ENCODE measurements around the gene RARRES2. TPM values are rescaled to one million over a fixed set of nuclear protein-coding genes. Genes with fewer than 3 reads are reported as not detected.

RARRES2 gene
- total RNA-seq, 1 donor from 2014 or later, result 210 TPM

DNA sequence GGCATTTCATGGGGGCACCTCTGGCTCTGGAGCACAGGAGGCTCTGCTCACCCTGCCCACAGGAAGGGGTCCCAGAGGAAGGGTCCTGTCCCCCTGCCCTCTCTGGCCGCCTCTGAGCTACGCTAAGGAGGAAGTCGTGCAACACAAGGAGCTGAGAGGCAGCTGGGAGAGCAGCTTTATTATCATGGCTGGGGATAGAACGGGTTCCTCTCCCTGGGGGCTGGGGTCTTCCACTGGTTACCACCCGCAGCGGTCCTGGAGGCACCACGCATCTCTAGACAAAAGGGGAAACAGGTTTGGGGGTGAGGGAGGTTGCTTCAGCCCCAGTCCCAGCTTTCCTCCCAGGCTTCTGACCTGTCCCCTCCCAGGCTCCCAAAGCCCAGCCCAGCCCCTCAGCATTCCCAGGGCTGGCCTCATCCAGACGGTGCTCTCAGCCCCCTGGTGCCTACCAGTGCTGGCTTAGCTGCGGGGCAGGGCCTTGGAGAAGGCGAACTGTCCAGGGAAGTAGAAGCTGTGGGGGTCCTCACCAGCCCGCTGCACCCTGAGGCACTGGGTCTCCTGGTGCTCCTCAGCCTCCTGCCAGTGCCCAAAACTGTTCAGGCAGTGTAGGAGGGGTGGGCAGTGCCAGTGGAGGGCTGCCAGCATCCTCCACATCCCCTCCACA, 3.1 kb downstream of the RARRES2 start:
- DNase-seq (ENCODE audit: low spot score), result peak; percentile 76

GRCh38 chr7:150337659-150338081, 3.8 kb downstream of the RARRES2 start:
- DNase-seq (ENCODE audit: low spot score), result peak; percentile 78

- peak; percentile 82 for DNase-seq (ENCODE audit: low spot score)
Measured at GRCh38 chr7:150337179-150337578, 4.2 kb downstream of the RARRES2 start.

- DNase-seq (ENCODE audit: low spot score), result no peak
Measured at GRCh38 chr7:150336746-150337145, 4.7 kb downstream of the RARRES2 start.

GRCh38 chr7:150335774-150336112, 5.7 kb downstream of the RARRES2 start:
- DNase-seq (ENCODE audit: low spot score), result no peak

DNA sequence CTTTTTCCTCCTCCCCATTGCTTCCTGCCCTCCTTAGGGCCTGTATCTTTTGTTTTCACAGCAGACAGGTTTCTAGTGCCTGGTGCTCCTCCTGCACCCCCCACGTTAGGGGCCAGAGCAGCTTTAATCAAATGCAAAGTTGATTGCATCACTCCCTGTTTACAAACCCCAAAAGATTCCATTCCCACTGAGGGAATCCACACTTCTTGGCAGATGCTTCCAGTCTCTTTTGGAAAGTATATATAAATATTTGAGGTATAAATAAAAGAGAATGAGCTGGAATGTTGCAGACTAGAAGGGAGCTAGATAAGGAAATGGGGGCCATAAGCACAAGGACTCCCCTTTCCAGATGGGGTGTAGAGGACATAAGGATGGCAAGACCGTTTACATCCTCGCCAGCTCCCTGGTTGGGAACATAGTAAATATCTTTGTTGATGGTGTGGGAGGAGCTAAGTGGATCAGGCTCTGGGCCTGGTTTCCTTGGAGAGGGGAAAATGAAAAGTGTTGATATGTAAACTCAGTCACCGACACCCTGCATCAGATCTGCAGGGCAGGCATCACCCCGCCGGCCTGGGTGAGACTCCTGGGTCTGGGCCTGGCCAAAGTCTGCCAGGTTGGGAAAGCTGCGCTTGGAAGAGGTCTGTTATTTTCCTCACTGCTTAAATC, 6.2 kb downstream of the RARRES2 start:
- DNase-seq (ENCODE audit: low spot score), result peak; percentile 51

DNA sequence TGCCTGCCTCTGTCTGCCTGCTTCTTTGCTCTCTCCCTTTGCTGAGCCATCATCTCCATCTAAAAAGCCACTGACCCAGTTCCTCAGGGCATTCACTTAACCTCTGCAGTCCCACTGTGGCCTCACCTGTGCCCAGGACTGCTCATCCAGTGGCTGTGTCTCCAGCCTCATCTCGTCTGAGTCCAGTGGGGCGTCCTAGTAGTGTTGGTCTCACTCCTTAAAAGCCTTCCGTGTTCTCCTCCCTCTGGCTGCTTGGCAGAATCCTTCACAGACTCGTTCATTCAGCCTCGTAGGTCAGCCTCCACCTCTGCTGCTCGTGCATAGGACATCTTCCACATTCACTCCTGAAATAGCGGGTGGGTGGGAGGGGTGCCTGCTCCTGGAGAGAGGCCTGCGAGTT, 7.3 kb downstream of the RARRES2 start:
- DNase-seq (ENCODE audit: low spot score), result peak; percentile 62

DNA sequence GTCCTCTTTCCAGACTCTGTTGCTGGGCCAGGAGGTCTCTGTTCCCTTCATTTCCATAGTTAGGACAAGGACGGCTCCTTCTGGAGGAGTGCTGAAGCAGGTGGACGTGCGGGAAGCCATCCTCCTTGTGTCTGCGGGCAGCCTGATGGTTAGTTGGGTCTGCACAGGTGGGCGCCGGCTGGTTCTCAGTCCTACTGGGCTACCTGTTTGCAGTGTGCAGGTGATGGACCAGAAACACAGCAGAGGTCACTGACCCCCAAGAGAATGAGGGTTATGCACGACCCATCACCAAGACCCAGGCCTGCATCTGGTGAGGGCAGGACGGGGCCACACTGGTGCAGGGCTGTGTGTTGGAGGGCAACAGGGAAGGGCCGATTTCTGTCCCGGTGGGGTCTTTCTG, 7.8 kb downstream of the RARRES2 start:
- peak; percentile 65 for DNase-seq (ENCODE audit: low spot score)

DNA sequence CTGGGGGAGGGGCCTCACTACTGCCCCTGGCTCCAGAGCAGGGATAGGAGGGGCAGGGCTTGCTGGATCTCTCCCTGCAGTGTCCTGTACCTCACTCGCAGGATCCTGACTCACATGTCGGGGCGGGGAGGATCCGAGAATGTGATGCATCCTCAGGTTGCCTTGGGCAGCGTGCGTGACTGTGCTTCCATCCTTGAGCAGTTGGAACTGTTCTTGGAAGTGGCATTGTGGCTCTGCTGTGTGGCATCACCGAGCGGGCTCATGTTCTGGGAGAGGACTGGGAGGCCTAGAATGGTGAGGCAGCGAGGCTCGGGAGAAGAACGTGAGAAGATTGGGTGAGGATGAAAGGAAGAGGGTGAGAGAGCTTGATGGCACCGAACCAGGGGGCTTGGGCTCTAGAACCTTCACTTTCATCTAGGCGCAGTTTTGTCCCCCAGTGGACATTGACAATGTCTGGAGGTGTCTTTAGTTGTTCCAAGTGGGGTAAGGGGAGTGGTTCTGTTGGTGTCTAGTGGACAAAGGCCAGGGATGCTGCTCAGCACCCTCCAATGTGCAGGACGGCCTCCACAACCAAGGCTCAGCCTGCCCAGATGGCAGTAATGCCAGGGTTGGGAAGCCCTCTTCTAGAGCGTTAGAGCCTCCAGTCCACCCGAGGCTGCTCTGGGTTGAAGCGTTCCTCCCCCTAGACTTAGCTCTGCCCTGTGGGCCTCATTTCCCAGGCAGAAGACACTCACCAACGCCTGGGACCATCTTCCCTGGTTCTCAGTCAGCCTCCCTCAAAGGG, 8.4 kb downstream of the RARRES2 start:
- peak; percentile 87 for DNase-seq (ENCODE audit: low spot score)

- DNase-seq (ENCODE audit: low spot score), result no peak
Measured at GRCh38 chr7:150330211-150330885, 11.1 kb downstream of the RARRES2 start.

DNA sequence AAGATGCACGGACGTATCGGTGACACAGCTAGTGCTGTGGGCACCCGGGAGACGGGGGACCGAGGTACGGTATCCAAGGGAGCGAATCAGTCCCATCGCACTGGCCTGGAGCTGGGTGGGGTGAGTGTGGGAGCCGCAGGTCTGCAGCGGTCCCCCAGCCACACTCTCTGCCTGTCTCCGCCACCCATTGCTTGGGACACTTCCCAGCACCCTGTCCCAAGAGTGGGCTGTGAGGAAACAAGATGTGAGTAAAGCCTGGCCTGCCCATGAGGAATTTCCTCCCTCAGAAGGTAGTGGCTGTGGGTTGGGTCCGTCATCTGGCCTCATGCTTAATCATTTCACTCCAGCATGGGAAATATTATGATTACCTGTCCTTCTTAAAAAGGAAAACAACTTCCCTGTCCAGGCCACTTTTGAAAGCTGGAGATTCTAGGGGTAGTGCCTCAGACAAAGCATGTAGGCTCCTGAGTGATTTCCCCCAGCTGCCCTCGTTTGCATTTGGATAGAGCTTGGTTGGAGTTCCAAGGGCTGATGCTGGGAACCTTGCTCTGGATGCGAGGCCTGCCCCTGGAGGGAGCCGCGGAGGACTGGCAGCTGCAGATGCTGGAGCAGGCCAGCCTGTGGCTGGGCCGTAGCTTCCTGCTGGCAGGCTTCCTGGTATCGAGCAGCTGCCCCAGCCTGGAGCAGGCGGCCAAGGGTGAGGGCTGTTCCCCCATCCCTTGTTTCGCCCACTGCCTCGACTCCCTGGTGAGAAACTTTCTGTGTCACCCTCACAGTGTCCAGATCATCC, 11.9 kb downstream of the RARRES2 start:
- no peak for DNase-seq (ENCODE audit: low spot score)

- DNase-seq (ENCODE audit: low spot score), result peak; percentile 26
Measured at GRCh38 chr7:150327308-150327707, 14.1 kb downstream of the RARRES2 start.

GRCh38 chr7:150326657-150327268, 14.7 kb downstream of the RARRES2 start:
- peak; percentile 47 for DNase-seq (ENCODE audit: low spot score)

- peak; percentile 33 for DNase-seq (ENCODE audit: low spot score)
Measured at GRCh38 chr7:150325901-150326300, 15.5 kb downstream of the RARRES2 start.

GRCh38 chr7:150325110-150325611, 16.3 kb downstream of the RARRES2 start:
- peak; percentile 71 for DNase-seq (ENCODE audit: low spot score)

DNA sequence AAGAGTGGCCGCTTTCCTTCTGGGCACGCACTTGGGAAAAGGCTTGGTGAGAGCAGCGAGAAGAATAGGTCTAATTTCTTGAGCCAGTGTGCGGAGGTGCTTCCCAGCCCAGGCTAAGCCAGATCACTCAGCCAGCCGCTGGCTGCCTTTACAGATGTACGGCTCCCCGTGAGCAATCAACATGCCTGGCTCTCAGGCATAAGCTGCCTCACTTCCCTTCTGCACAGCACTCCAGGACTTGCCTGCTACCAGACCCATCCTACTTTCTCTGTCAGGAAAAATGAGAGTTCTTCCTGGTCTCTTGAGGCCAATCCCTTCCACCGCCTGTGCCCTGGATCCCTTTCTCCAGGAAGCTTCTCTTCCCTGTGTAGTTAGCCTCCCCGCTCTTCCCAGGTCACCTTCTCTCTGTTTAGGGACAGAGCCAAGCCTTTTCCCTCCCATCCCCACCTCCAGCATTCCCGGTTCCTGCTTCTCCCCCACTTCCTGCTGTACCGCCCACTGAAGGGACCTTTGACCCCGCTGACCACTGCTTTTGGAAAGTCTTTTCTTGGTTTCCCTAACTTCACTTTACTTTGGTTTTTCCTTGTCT, 17.0 kb downstream of the RARRES2 start:
- DNase-seq (ENCODE audit: low spot score), result peak; percentile 77

DNA sequence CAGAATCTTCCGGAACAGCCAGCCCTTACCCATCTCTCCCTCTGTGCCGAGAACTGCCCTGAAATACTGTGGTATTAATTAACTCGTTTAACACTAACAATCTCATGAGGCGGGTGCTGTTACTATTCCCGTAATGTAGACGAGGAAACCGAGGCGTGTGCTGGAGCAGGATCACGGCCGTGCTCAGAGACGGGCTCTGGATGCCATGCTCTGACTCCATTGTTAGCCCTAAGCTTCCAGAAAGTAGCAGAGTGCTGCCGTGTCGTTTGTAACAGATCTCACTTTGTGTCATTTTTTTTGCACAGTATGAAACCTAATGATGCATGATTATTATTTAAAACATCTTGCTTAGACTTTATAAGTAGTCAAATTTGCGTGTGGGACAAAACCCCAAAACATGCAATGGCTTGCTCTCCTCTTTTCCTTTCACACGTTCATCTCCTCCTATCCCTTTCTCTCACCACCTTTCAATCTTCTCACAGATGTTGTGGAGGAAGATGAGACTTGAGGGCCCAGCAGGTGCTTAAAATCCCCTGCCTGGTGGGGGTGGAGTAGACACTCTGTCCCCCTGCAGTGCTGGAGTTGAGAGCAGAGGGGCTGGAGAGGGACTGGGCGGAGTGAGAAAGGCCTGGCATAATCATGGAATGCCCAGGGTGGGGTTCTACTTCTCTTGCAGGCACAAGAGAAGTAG, 17.6 kb downstream of the RARRES2 start:
- no peak for DNase-seq (ENCODE audit: low spot score)

DNA sequence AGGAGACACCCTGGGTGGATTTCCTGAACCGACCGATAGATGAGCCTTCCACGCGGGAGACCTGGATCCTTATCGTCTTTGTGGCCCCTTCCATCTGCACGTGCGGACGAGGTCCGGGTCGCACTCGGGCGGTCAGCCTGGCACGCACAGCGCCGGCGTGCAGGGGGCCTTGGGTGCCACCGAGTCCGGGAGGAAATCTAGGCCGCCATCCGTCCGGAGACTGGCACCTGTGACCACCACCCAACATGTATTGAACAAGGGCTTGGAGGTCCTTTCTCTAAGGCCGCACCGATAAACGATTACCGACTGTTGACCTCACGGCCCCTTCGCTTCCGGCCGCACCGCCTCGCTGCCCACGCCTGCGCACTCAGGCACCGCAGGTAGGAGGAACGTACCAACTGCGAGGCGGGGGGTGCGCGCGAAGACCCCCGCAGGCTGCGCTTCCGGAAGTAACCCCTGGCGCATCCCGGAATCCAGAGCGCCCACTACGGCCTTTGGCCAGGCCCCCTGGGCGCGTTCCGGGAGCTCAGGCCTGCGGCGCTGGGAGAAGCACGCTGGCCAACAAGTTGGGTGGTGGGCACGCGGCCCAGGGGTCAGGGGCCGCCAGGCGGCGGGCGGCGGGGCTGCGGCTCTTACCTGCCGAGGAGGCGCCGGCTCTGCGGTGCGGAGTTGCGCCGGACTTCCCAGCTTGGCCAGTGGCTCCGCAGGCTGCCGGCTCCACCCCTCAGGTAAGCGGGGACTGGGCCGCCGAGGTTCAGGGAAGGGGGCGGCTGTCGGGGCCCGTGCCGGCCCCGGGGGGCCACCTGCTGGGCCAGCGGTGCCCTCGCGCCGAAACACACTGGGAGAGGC, 18.4 kb downstream of the RARRES2 start, which contains the start of the genes ACTR3C and LRRC61:
Gene ACTR3C, minus strand, starts transcription at position 713 of the 849 bp plus-strand sequence. CDS start 28,249 bp downstream, outside the sequence.
Gene LRRC61, plus strand, starts transcription at position 523 of the 849 bp plus-strand sequence. CDS start 13,507 bp downstream, outside the sequence.
- DNase-seq (ENCODE audit: low spot score), result peak; percentile 89

All from mesenteric fat pad (tissue), 1 donor.